GM23338 (cell line): ENCODE data around the gene TMEM14A. TPM values are rescaled to one million over a fixed set of nuclear protein-coding genes. Genes with fewer than 3 reads are reported as not detected.

Experiments
- ATAC-seq: fragments of 200-7000 bp; cut with Tn5 transposase; 3 replicates; pipeline ENCODE4 v1.9.1; 2020
- DNase-seq: peaks from one replicate; pipeline ENCODE4 v3.0.0-alpha.2; 2015; ENCODE audit warnings: low spot score
- H2AFZ ChIP-seq: fragments of 200-600 bp; sonication (generic); 2 replicates; pipeline ENCODE4 v1.8.0; 2016; ENCODE audit warnings: antibody characterized with exemption, mild to moderate bottlenecking, moderate library complexity
- H3F3A ChIP-seq: fragments of 200-600 bp; sonication (generic); replicated peaks from 2 replicates; pipeline ENCODE4 v1.8.0; 2017; ENCODE audit warnings: antibody characterized with exemption, mixed run types, low read depth
- H3K27ac ChIP-seq: fragments of 200-600 bp; sonication (generic); 2 replicates; pipeline ENCODE4 v1.6.1; 2016; ENCODE audit warnings: low read depth
- H3K27me3 ChIP-seq: fragments of 200-600 bp; sonication (generic); 2 replicates; pipeline ENCODE4 v1.8.0; 2016; ENCODE audit warnings: mild to moderate bottlenecking, mixed run types, moderate library complexity; ENCODE audit not compliant: insufficient read depth
- H3K36me3 ChIP-seq: fragments of 200-600 bp; sonication (generic); 2 replicates; pipeline ENCODE4 v1.8.0; 2016; ENCODE audit warnings: mild to moderate bottlenecking; ENCODE audit not compliant: insufficient read depth
- H3K4me1 ChIP-seq: fragments of 200-600 bp; sonication (generic); 2 replicates; pipeline ENCODE4 v1.8.0; 2016; ENCODE audit warnings: mild to moderate bottlenecking, moderate library complexity; ENCODE audit not compliant: insufficient read depth
- H3K4me2 ChIP-seq: fragments of 200-600 bp; sonication (generic); 2 replicates; pipeline ENCODE4 v1.7.1; 2017; ENCODE audit warnings: mixed run types
- H3K4me3 ChIP-seq: fragments of 200-600 bp; sonication (generic); 2 replicates; pipeline ENCODE4 v1.6.1; 2016; ENCODE audit warnings: mixed run types
- H3K79me2 ChIP-seq: fragments of 200-600 bp; sonication (generic); replicated peaks from 2 replicates; pipeline ENCODE4 v1.8.0; 2017; ENCODE audit warnings: mild to moderate bottlenecking; ENCODE audit not compliant: insufficient read depth
- H3K9me2 ChIP-seq: fragments of 200-600 bp; sonication (generic); 2 replicates; pipeline ENCODE4 v1.8.0; 2017; ENCODE audit not compliant: insufficient read depth
- H4K20me1 ChIP-seq: fragments of 200-600 bp; sonication (generic); replicated peaks from 2 replicates; pipeline ENCODE4 v1.8.0; 2017; ENCODE audit warnings: mild to moderate bottlenecking; ENCODE audit not compliant: insufficient read depth
- H3K27ac Mint-ChIP-seq: 2 replicates; pipeline ENCODE4 v1.8.0; 2020; ENCODE audit warnings: inconsistent platforms, mild to moderate bottlenecking, moderate library complexity, mixed read lengths
- H3K27me3 Mint-ChIP-seq: 3 replicates; pipeline ENCODE4 v1.8.0; 2022; ENCODE audit warnings: low read depth, mild to moderate bottlenecking, moderate library complexity, mixed read lengths, inconsistent platforms; ENCODE audit not compliant: insufficient read depth, poor library complexity
- H3K36me3 Mint-ChIP-seq: 3 replicates; pipeline ENCODE4 v1.8.0; 2021; ENCODE audit warnings: low read depth, mild to moderate bottlenecking, inconsistent platforms, moderate library complexity, mixed read lengths
- H3K4me1 Mint-ChIP-seq: 3 replicates; pipeline ENCODE4 v1.8.0; 2020; ENCODE audit warnings: mild to moderate bottlenecking, inconsistent platforms, mixed read lengths
- H3K4me3 Mint-ChIP-seq: 3 replicates; pipeline ENCODE4 v1.8.0; 2021; ENCODE audit warnings: moderate library complexity, mild to moderate bottlenecking, inconsistent platforms, mixed read lengths
- H3K9me3 Mint-ChIP-seq: 3 replicates; pipeline ENCODE4 v1.8.0; 2020; ENCODE audit warnings: moderate library complexity, mild to moderate bottlenecking, inconsistent platforms, mixed read lengths
- CREB1 ChIP-seq: fragments of 250-450 bp; sonication (Bioruptor Pico); IDR thresholded peaks from 2 replicates; pipeline ENCODE4 v1.5.0; 2020; ENCODE audit warnings: low read depth, mild to moderate bottlenecking, moderate library complexity
- EZH2phosphoT487 ChIP-seq: fragments of 200-600 bp; sonication (generic); IDR thresholded peaks from one replicate; pipeline ENCODE4 v1.8.1; 2018; ENCODE audit warnings: antibody characterized with exemption; ENCODE audit not compliant: unreplicated experiment
- POLR2AphosphoS5 ChIP-seq: IDR thresholded peaks from 2 replicates; pipeline ENCODE4 v1.6.1; 2016; ENCODE audit warnings: antibody characterized with exemption, low read depth
- STAT1 ChIP-seq: IDR thresholded peaks from one replicate; pipeline ENCODE4 v1.6.1; 2016; ENCODE audit warnings: antibody characterized with exemption; ENCODE audit not compliant: unreplicated experiment
- ZNF114 ChIP-seq: fragments of 250-450 bp; sonication (Bioruptor Pico); IDR thresholded peaks from 2 replicates; pipeline ENCODE4 v1.5.0; 2020; ENCODE audit warnings: mild to moderate bottlenecking, moderate library complexity
- ZNF331 ChIP-seq: fragments of 250-450 bp; sonication (Bioruptor Pico); IDR thresholded peaks from 2 replicates; pipeline ENCODE4 v1.5.0; 2020; ENCODE audit warnings: low read depth, mild to moderate bottlenecking, moderate library complexity
- polyA plus RNA-seq: library from polyadenylated mRNA; unstranded; fragments of >200 nt; fragmentation: Nextera tagmentation; extraction: Ambion mirVana; gene quantifications from 2 replicates; pipeline ENCODE4 v1.2.1, GENCODE V29; 2016
- total RNA-seq: library from RNA; depleted of rRNA; stranded (reverse); fragments of >200 nt; shearing (Covaris generic); gene quantifications from 2 replicates; pipeline ENCODE4 v1.2.3, GENCODE V29; 2014
- TF ChIP-seq, protein P1 (sequence below), 2 experiments: fragments of 200-600 bp in 1 of 2; sonication (generic) in 1 of 2; conservative IDR thresholded peaks; 2 replicates each; pipeline versions ENCODE4 v1.5.1 to v1.6.1; 2016 to 2017; ENCODE audit warnings: antibody characterized with exemption in 2 of 2, low read depth in 2 of 2, mild to moderate bottlenecking in 2 of 2, moderate library complexity in 1 of 2
- TF ChIP-seq, protein P2 (sequence below): IDR thresholded peaks from 2 replicates; pipeline ENCODE4 v1.6.1; 2016; ENCODE audit warnings: antibody characterized with exemption
- TF ChIP-seq, protein P3 (sequence below): fragments of 250-450 bp; sonication (Bioruptor Pico); IDR thresholded peaks from 2 replicates; pipeline ENCODE4 v1.5.0; 2020; ENCODE audit warnings: mild to moderate bottlenecking, moderate library complexity
- TF ChIP-seq, protein P4 (sequence below): IDR thresholded peaks from one replicate; pipeline ENCODE4 v1.6.1; 2018; ENCODE audit warnings: antibody characterized with exemption; ENCODE audit not compliant: unreplicated experiment

TMEM14A gene
- total and polyA plus RNA-seq, 2 experiments from 2014 or later: 13.9 to 36.0 TPM

DNA sequence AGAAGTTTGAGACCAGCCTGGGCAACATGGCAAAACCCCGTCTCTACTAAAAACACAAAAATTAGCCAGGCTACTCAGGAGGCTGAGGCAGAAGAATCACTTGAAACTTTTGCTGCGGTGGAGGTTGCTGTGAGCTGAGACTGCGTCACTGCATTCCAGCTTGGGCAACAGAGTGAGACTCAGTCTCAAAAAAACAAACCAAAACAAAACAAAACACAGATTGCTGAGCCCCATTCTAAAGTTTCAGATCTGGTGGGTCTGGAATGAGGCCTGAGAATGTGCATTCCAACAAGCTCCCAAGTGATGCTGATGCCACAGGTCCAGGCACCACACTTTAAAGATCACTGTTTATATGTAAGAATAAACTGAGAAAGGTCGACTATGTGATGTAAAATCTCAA lies 24.9 kb upstream of the TMEM14A start (continued):
- TF ChIP-seq, protein P1, sequence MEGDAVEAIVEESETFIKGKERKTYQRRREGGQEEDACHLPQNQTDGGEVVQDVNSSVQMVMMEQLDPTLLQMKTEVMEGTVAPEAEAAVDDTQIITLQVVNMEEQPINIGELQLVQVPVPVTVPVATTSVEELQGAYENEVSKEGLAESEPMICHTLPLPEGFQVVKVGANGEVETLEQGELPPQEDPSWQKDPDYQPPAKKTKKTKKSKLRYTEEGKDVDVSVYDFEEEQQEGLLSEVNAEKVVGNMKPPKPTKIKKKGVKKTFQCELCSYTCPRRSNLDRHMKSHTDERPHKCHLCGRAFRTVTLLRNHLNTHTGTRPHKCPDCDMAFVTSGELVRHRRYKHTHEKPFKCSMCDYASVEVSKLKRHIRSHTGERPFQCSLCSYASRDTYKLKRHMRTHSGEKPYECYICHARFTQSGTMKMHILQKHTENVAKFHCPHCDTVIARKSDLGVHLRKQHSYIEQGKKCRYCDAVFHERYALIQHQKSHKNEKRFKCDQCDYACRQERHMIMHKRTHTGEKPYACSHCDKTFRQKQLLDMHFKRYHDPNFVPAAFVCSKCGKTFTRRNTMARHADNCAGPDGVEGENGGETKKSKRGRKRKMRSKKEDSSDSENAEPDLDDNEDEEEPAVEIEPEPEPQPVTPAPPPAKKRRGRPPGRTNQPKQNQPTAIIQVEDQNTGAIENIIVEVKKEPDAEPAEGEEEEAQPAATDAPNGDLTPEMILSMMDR (conservative IDR thresholded peaks at IDR 0.05; ENCODE audit: low read depth in 2 of 2): no peak

DNA sequence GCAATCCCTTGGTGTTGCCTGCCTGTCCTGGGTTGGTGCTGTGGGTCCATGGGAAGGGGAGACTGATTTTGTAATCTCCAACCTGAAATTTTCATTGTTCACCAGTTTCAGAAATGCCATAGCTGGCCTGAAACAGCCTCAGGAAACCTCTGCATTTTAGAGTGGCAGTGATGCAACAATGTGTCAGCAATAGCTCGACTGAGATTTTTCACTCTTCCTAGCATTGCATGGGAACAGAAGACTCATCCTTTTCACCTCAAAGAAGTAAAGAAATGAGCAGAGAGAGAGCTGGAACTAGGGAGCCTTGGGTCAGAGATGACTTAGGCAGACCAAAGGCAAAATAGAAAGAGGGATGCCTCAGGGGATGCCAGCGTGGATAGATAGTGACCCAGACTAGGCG lies 23.7 kb upstream of the TMEM14A start:
- no peaks in the 10 kb centered on the region; the same call in 1 of the 2 replicates for H3K36me3 ChIP-seq
- Mint-ChIP-seq H3K9me3 (peaks cover 5% of the 10 kb centered on the region; the same call in 2 of the 3 replicates), H3K4me3 (no peak overlapping the region), H3K4me1 (peaks cover 17% of the 10 kb centered on the region), H3K27ac (no peak overlapping the region), H3K27me3 (no peaks in the 10 kb centered on the region), H3K36me3 (no peaks in the 10 kb centered on the region)
- H3K4me2 ChIP-seq: no peak overlapping the region
- no peaks in the 10 kb centered on the region for H3K27me3 ChIP-seq
- no peak overlapping the region for H3K27ac ChIP-seq
- no peak for ATAC-seq
- DNase-seq: no peak
- H3F3A ChIP-seq: no peaks in the 10 kb centered on the region
- H3K9me2 ChIP-seq: no peaks in the 10 kb centered on the region
- H3K4me3 ChIP-seq: no peak overlapping the region
- H3K79me2 ChIP-seq: no peaks in the 10 kb centered on the region
- H4K20me1 ChIP-seq: no peaks in the 10 kb centered on the region
- peak overlapping the region; percentile 85 for H2AFZ ChIP-seq
- H3K4me1 ChIP-seq: peaks cover 21% of the 10 kb centered on the region
- TF ChIP-seq, protein P1 (conservative IDR thresholded peaks at IDR 0.05; ENCODE audit: low read depth in 2 of 2): no peak
- no peak for TF ChIP-seq ZNF114
- TF ChIP-seq, protein P2, sequence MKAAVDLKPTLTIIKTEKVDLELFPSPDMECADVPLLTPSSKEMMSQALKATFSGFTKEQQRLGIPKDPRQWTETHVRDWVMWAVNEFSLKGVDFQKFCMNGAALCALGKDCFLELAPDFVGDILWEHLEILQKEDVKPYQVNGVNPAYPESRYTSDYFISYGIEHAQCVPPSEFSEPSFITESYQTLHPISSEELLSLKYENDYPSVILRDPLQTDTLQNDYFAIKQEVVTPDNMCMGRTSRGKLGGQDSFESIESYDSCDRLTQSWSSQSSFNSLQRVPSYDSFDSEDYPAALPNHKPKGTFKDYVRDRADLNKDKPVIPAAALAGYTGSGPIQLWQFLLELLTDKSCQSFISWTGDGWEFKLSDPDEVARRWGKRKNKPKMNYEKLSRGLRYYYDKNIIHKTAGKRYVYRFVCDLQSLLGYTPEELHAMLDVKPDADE: no peak
- no peak for TF ChIP-seq POLR2AphosphoS5
- no peak for TF ChIP-seq CREB1 (CRISPR knock-in tag)
- no peak for TF ChIP-seq ZNF331 (CRISPR knock-in tag)
- TF ChIP-seq, protein P3, sequence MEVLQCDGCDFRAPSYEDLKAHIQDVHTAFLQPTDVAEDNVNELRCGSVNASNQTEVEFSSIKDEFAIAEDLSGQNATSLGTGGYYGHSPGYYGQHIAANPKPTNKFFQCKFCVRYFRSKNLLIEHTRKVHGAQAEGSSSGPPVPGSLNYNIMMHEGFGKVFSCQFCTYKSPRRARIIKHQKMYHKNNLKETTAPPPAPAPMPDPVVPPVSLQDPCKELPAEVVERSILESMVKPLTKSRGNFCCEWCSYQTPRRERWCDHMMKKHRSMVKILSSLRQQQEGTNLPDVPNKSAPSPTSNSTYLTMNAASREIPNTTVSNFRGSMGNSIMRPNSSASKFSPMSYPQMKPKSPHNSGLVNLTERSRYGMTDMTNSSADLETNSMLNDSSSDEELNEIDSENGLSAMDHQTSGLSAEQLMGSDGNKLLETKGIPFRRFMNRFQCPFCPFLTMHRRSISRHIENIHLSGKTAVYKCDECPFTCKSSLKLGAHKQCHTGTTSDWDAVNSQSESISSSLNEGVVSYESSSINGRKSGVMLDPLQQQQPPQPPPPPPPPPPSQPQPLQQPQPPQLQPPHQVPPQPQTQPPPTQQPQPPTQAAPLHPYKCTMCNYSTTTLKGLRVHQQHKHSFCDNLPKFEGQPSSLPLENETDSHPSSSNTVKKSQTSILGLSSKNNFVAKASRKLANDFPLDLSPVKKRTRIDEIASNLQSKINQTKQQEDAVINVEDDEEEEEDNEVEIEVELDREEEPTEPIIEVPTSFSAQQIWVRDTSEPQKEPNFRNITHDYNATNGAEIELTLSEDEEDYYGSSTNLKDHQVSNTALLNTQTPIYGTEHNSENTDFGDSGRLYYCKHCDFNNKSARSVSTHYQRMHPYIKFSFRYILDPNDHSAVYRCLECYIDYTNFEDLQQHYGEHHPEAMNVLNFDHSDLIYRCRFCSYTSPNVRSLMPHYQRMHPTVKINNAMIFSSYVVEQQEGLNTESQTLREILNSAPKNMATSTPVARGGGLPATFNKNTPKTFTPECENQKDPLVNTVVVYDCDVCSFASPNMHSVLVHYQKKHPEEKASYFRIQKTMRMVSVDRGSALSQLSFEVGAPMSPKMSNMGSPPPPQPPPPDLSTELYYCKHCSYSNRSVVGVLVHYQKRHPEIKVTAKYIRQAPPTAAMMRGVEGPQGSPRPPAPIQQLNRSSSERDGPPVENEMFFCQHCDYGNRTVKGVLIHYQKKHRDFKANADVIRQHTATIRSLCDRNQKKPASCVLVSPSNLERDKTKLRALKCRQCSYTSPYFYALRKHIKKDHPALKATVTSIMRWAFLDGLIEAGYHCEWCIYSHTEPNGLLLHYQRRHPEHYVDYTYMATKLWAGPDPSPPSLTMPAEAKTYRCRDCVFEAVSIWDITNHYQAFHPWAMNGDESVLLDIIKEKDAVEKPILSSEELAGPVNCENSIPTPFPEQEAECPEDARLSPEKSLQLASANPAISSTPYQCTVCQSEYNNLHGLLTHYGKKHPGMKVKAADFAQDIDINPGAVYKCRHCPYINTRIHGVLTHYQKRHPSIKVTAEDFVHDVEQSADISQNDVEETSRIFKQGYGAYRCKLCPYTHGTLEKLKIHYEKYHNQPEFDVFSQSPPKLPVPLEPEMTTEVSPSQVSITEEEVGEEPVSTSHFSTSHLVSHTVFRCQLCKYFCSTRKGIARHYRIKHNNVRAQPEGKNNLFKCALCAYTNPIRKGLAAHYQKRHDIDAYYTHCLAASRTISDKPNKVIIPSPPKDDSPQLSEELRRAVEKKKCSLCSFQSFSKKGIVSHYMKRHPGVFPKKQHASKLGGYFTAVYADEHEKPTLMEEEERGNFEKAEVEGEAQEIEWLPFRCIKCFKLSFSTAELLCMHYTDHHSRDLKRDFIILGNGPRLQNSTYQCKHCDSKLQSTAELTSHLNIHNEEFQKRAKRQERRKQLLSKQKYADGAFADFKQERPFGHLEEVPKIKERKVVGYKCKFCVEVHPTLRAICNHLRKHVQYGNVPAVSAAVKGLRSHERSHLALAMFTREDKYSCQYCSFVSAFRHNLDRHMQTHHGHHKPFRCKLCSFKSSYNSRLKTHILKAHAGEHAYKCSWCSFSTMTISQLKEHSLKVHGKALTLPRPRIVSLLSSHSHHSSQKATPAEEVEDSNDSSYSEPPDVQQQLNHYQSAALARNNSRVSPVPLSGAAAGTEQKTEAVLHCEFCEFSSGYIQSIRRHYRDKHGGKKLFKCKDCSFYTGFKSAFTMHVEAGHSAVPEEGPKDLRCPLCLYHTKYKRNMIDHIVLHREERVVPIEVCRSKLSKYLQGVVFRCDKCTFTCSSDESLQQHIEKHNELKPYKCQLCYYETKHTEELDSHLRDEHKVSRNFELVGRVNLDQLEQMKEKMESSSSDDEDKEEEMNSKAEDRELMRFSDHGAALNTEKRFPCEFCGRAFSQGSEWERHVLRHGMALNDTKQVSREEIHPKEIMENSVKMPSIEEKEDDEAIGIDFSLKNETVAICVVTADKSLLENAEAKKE (CRISPR knock-in tag): no peak
- TF ChIP-seq EZH2phosphoT487: no peak
- TF ChIP-seq, protein P4, sequence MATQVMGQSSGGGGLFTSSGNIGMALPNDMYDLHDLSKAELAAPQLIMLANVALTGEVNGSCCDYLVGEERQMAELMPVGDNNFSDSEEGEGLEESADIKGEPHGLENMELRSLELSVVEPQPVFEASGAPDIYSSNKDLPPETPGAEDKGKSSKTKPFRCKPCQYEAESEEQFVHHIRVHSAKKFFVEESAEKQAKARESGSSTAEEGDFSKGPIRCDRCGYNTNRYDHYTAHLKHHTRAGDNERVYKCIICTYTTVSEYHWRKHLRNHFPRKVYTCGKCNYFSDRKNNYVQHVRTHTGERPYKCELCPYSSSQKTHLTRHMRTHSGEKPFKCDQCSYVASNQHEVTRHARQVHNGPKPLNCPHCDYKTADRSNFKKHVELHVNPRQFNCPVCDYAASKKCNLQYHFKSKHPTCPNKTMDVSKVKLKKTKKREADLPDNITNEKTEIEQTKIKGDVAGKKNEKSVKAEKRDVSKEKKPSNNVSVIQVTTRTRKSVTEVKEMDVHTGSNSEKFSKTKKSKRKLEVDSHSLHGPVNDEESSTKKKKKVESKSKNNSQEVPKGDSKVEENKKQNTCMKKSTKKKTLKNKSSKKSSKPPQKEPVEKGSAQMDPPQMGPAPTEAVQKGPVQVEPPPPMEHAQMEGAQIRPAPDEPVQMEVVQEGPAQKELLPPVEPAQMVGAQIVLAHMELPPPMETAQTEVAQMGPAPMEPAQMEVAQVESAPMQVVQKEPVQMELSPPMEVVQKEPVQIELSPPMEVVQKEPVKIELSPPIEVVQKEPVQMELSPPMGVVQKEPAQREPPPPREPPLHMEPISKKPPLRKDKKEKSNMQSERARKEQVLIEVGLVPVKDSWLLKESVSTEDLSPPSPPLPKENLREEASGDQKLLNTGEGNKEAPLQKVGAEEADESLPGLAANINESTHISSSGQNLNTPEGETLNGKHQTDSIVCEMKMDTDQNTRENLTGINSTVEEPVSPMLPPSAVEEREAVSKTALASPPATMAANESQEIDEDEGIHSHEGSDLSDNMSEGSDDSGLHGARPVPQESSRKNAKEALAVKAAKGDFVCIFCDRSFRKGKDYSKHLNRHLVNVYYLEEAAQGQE: no peak
- no peak for TF ChIP-seq STAT1
